Activated gamma-delta T cell treated with anti-CD3 and anti-CD28 coated beads, Interleukin-2, amount 50 U/mL, for 16 hours (primary cell): ENCODE data around the gene KCNMB4.

Source experiments
- DNase-seq: peaks from one replicate; pipeline ENCODE4 v3.0.0-alpha.2; 2020; ENCODE audit warnings: low read depth

KCNMB4 gene

GRCh38 chr12:70443062-70443673, 77.1 kb downstream of the KCNMB4 start:
- no peak for DNase-seq

- DNase-seq, result no peak
Measured at GRCh38 chr12:70444903-70445302, 78.8 kb downstream of the KCNMB4 start.

- no peak for DNase-seq
Measured at GRCh38 chr12:70448371-70448770, 82.3 kb downstream of the KCNMB4 start.

- no peak for DNase-seq
Measured at GRCh38 chr12:70449074-70449752, 83.1 kb downstream of the KCNMB4 start.

- no peak for DNase-seq
Measured at GRCh38 chr12:70449753-70450341, 83.8 kb downstream of the KCNMB4 start.

GRCh38 chr12:70451528-70451927, 85.4 kb downstream of the KCNMB4 start:
- DNase-seq, result no peak

- DNase-seq, result no peak
Measured at GRCh38 chr12:70456953-70457352, 90.9 kb downstream of the KCNMB4 start.

GRCh38 chr12:70459786-70460185, 93.7 kb downstream of the KCNMB4 start:
- DNase-seq, result no peak

- no peak for DNase-seq
Measured at GRCh38 chr12:70463997-70464396, 97.9 kb downstream of the KCNMB4 start.

GRCh38 chr12:70466753-70467152, 100.7 kb downstream of the KCNMB4 start:
- DNase-seq, result no peak

GRCh38 chr12:70467476-70467875, 101.4 kb downstream of the KCNMB4 start:
- no peak for DNase-seq

- no peak for DNase-seq
Measured at GRCh38 chr12:70467918-70468733, 102.0 kb downstream of the KCNMB4 start.

GRCh38 chr12:70468741-70469140, 102.7 kb downstream of the KCNMB4 start:
- no peak for DNase-seq

- no peak for DNase-seq
Measured at GRCh38 chr12:70469221-70469820, 103.2 kb downstream of the KCNMB4 start.

GRCh38 chr12:70482764-70483163, 116.7 kb downstream of the KCNMB4 start:
- no peak for DNase-seq
